Measurements from ENCODE around the gene GUCA1A. TPM values are rescaled to one million over a fixed set of nuclear protein-coding genes. Genes with fewer than 3 reads are reported as not detected.

The GUCA1A gene
- total and polyA plus RNA-seq, 4 donors: 0.02 to 0.04 TPM; not detected in 2

DNA sequence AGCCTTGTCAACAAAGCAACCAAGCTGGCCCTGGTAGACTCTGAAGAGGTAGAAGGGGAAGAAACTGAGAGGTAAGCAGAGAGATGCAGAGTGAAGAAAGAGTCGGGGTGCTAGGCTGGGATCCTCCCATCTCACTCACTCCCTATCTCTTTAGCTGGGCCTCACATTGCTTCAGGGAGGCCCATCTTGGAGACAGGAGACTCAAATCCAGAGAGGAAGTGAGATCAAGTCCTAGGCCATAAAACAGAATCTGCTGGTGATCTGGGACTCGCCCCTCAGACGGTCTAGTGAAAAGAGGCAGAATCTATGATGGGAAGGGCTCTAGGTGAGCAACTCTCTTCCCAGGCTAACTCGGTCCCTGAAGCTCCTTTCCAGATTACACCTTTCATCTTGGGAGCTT is 22.3 kb downstream of the GUCA1A start:
- H3K36me3 ChIP-seq (ENCODE audit: control insufficient read depth in 4 of 4, insufficient read depth in 4 of 4, low read length in 4 of 4): no peaks in the 10 kb centered on the region
- ATAC-seq (ENCODE audit: insufficient read depth, low FRiP score) (no peak), DNase-seq (no peak)
- no peaks in the 10 kb centered on the region for H3K9me3 ChIP-seq (ENCODE audit: control insufficient read depth in 4 of 4, insufficient read depth in 3 of 4, low read length in 3 of 4)
- peaks cover 0 to 5% (median 0%) of the 10 kb centered on the region in 5 donors for H3K4me1 ChIP-seq (ENCODE audit: control insufficient read depth in 5 of 5, insufficient read depth in 5 of 5, low read length in 5 of 5)
- H3K9ac ChIP-seq (ENCODE audit: insufficient read depth in 1 of 2, low read length in 2 of 2): no peak overlapping the region
- TF ChIP-seq, protein P1, sequence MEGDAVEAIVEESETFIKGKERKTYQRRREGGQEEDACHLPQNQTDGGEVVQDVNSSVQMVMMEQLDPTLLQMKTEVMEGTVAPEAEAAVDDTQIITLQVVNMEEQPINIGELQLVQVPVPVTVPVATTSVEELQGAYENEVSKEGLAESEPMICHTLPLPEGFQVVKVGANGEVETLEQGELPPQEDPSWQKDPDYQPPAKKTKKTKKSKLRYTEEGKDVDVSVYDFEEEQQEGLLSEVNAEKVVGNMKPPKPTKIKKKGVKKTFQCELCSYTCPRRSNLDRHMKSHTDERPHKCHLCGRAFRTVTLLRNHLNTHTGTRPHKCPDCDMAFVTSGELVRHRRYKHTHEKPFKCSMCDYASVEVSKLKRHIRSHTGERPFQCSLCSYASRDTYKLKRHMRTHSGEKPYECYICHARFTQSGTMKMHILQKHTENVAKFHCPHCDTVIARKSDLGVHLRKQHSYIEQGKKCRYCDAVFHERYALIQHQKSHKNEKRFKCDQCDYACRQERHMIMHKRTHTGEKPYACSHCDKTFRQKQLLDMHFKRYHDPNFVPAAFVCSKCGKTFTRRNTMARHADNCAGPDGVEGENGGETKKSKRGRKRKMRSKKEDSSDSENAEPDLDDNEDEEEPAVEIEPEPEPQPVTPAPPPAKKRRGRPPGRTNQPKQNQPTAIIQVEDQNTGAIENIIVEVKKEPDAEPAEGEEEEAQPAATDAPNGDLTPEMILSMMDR (IDR thresholded peaks at IDR 0.05; ENCODE audit: control extremely low read depth, extremely low read depth): no peak
- 93 to 98% methylated on average over 4 of the region's 4 CpGs for WGBS, 2 donors
- no peaks in the 10 kb centered on the region for H3K27me3 ChIP-seq (ENCODE audit: control insufficient read depth in 3 of 3, insufficient read depth in 3 of 3, low read length in 2 of 3)
- H3K27ac ChIP-seq (ENCODE audit: low read depth in 1 of 2, low read length in 1 of 2): no peak overlapping the region
- no peak overlapping the region for H3K4me3 ChIP-seq

DNA sequence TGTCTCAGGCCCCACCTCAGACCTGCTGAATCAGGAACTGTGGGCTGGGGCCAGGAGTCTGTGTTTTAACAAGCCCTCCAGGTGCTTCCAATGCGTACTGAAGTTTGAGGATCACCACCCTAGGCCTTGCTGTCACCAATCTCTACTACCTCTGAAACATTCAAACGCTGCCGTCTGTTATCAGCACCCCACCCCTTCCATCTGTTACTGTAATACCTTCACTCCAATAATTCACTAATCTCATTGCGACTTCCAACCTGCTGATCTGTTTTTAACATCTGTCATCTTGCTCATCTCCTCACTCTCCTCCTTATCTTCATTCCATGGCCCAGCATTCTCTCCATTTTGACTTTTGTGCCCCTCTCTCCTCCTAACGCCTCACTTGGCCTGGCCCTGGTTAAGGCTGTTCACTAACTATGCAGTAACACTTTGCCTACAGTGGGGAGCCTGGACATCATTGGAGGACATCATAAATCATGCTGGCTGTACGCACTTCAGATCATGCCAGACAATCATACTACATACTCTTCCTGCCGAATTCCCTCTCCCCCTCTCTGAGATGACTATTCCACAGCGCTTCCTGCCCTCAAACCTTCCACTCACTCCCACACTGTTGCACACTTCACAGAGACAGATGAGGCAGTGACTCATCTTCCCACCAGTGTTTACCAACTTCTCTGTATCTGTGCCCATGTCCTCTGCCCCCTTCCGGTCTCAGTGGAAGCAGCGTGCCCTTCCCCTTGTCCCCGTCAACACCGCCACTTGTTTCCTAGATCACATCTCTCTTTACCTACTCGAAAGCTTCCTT is 24.6 kb downstream of the GUCA1A start:
- no peak overlapping the region for H3K4me3 ChIP-seq
- peaks cover 0 to 2% (median 0%) of the 10 kb centered on the region in 4 donors for H3K36me3 ChIP-seq (ENCODE audit: control insufficient read depth in 4 of 4, insufficient read depth in 4 of 4, low read length in 4 of 4)
- no peak overlapping the region for H3K9ac ChIP-seq (ENCODE audit: insufficient read depth in 1 of 2, low read length in 2 of 2)
- WGBS, 2 donors: 63 to 76% methylated on average over 13 of the region's 13 CpGs
- H3K27me3 ChIP-seq (ENCODE audit: control insufficient read depth in 3 of 3, insufficient read depth in 3 of 3, low read length in 2 of 3): no peaks in the 10 kb centered on the region
- TF ChIP-seq, protein P1 (IDR thresholded peaks at IDR 0.05; ENCODE audit: control extremely low read depth, extremely low read depth): no peak
- peaks cover 0 to 2% (median 0%) of the 10 kb centered on the region in 5 donors for H3K4me1 ChIP-seq (ENCODE audit: control insufficient read depth in 5 of 5, insufficient read depth in 5 of 5, low read length in 5 of 5)
- no peaks in the 10 kb centered on the region for H3K9me3 ChIP-seq (ENCODE audit: control insufficient read depth in 4 of 4, insufficient read depth in 3 of 4, low read length in 3 of 4)
- DNase-seq (no peak), ATAC-seq (ENCODE audit: insufficient read depth, low FRiP score) (no peak)
- H3K27ac ChIP-seq (ENCODE audit: low read depth in 1 of 2, low read length in 1 of 2): no peak overlapping the region

DNA sequence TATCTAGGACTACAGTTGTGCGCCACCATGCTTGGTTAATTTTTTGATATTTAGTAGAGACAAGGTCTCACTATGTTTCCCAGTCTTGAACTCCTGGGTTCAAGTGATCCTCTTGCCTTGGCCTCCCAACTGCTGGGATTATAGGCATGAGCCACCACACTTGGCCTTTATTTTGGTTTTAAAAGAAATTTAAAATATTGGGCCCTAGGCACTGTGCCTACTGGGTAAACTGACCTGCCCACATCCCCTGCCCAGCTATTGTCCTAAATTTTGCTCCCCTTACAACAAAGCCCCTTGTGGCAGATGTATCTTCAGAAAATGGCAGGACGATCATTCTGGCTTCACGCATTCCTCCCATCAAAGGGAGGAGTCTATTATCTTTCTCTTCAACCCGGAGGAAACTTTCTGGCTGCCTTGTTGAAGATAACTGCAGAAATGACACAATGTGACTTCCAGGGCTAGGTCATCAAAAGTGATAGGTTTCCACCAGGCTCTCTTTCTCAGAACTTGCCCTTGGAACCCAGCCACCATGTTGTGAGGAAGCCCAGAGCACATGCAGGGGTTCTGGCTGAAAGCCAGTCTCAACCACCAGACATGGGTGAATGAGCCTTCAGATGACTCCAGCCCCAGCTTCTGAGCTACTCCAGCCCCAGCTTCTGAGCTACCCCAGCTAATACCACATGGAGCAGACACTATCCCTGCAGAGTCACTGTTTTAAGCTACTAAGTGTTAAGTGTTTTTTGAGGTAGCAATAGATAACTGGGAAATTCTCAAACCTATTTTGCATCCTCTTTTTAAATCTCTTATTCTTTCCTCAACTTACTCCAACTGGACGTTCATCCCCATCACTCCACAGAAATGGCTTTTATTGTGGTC is 26.2 kb downstream of the GUCA1A start:
- no peak overlapping the region for H3K4me3 ChIP-seq
- no peaks in the 10 kb centered on the region for H3K27me3 ChIP-seq (ENCODE audit: control insufficient read depth in 3 of 3, insufficient read depth in 3 of 3, low read length in 2 of 3)
- H3K9ac ChIP-seq (ENCODE audit: insufficient read depth in 1 of 2, low read length in 2 of 2): no peak overlapping the region
- TF ChIP-seq, protein P1 (IDR thresholded peaks at IDR 0.05; ENCODE audit: control extremely low read depth, extremely low read depth): no peak
- H3K4me1 ChIP-seq (ENCODE audit: control insufficient read depth in 5 of 5, insufficient read depth in 5 of 5, low read length in 5 of 5): peaks cover 0 to 2% (median 0%) of the 10 kb centered on the region in 5 donors
- WGBS, 2 donors: 87 to 97% methylated on average over 5 of the region's 5 CpGs
- peaks cover 0 to 4% (median 1%) of the 10 kb centered on the region in 4 donors for H3K36me3 ChIP-seq (ENCODE audit: control insufficient read depth in 4 of 4, insufficient read depth in 4 of 4, low read length in 4 of 4)
- peak overlapping the region in 1 of 2 donors; percentile 24 for H3K27ac ChIP-seq (ENCODE audit: low read depth in 1 of 2, low read length in 1 of 2)
- no peak for ATAC-seq (ENCODE audit: insufficient read depth, low FRiP score)
- DNase-seq: peak in 1 of 3 donors; percentile 14
- H3K9me3 ChIP-seq (ENCODE audit: control insufficient read depth in 4 of 4, insufficient read depth in 3 of 4, low read length in 3 of 4): no peaks in the 10 kb centered on the region

All from lung (tissue), 12 donors.